Neural cell (in vitro differentiated cells): ENCODE measurements around the gene RAG2. TPM values are rescaled to one million over a fixed set of nuclear protein-coding genes. Genes with fewer than 3 reads are reported as not detected.
A peak's percentile ranks its signal among the peaks of the same experiment; 100 is the strongest.

Source experiments
- H2AFZ ChIP-seq: fragments of 200-600, 300-800 bp; sonication (generic), shearing (Covaris generic); 2 replicates; pipeline ENCODE4 v1.6.0; 2014; ENCODE audit warnings: low read depth, mild to moderate bottlenecking, antibody characterized with exemption, low read length, moderate library complexity
- H3F3A ChIP-seq: fragments of 200-600 bp; shearing (Covaris generic); 2 replicates; pipeline ENCODE4 v1.6.1; 2016; ENCODE audit warnings: mild to moderate bottlenecking, moderate library complexity, mixed read lengths, antibody characterized with exemption, low read length; ENCODE audit not compliant: insufficient read depth, poor library complexity, severe bottlenecking
- H3K27ac ChIP-seq: fragments of 200-600, 300-800 bp; sonication (generic), shearing (Covaris generic); 2 replicates; pipeline ENCODE4 v1.5.1; 2014; ENCODE audit warnings: mild to moderate bottlenecking, low read length, moderate library complexity
- H3K27me3 ChIP-seq: fragments of 300-800, 200-600 bp; sonication (generic), shearing (Covaris generic); 2 replicates; pipeline ENCODE4 v1.6.0; 2014; ENCODE audit warnings: mild to moderate bottlenecking, low read depth, low read length, moderate library complexity; ENCODE audit not compliant: insufficient read depth
- H3K36me3 ChIP-seq: fragments of 300-800, 200-600 bp; sonication (generic), shearing (Covaris generic); 2 replicates; pipeline ENCODE4 v1.5.1; 2014; ENCODE audit warnings: mild to moderate bottlenecking, antibody characterized with exemption, low read length, moderate library complexity; ENCODE audit not compliant: insufficient read depth
- H3K4me2 ChIP-seq: fragments of 300-800, 200-600 bp; sonication (generic), shearing (Covaris generic); 2 replicates; pipeline ENCODE4 v1.6.0; 2014; ENCODE audit warnings: mild to moderate bottlenecking, low read length
- H3K4me3 ChIP-seq: fragments of 300-800, 200-600 bp; sonication (generic), shearing (Covaris generic); 2 replicates; pipeline ENCODE4 v1.5.1; 2014; ENCODE audit warnings: mild to moderate bottlenecking, low read length, moderate library complexity
- H3K79me2 ChIP-seq: fragments of 200-600 bp; shearing (Covaris generic); replicated peaks from 2 replicates; pipeline ENCODE4 v1.6.0; 2014; ENCODE audit warnings: mild to moderate bottlenecking, low read length, moderate library complexity; ENCODE audit not compliant: insufficient read depth
- H3K9ac ChIP-seq: fragments of 300-800, 200-600 bp; sonication (generic), shearing (Covaris generic); 2 replicates; pipeline ENCODE4 v1.6.1; 2016; ENCODE audit warnings: mild to moderate bottlenecking, low read length, mixed read lengths
- H3K9me2 ChIP-seq: fragments of 200-600 bp; shearing (Covaris generic); 2 replicates; pipeline ENCODE4 v1.6.1; 2016; ENCODE audit warnings: mild to moderate bottlenecking, low read length, mixed read lengths; ENCODE audit not compliant: insufficient read depth
- H3K9me3 ChIP-seq: fragments of 200-600, 300-800 bp; sonication (generic), shearing (Covaris generic); 2 replicates; pipeline ENCODE4 v1.6.1; 2016; ENCODE audit warnings: mild to moderate bottlenecking, mixed run types, low read length, moderate library complexity, mixed read lengths
- H4K20me1 ChIP-seq: fragments of 200-600 bp; shearing (Covaris generic); 2 replicates; pipeline ENCODE4 v1.6.1; 2016; ENCODE audit warnings: mild to moderate bottlenecking, mixed run types; ENCODE audit not compliant: insufficient read depth
- EP300 ChIP-seq: fragments of 450-650 bp; conservative IDR thresholded peaks from 2 replicates; pipeline ENCODE4 v1.6.1; 2014; ENCODE audit warnings: antibody characterized with exemption, mild to moderate bottlenecking, moderate library complexity; ENCODE audit not compliant: poor library complexity, severe bottlenecking
- EZH2 ChIP-seq: fragments of 200-600, 300-800 bp; shearing (Covaris generic), sonication (generic); IDR thresholded peaks from 2 replicates; pipeline ENCODE4 v1.6.1; 2014; ENCODE audit warnings: antibody characterized with exemption, low read length, borderline replicate concordance, mild to moderate bottlenecking; ENCODE audit not compliant: insufficient read depth, poor library complexity, severe bottlenecking
- MXI1 ChIP-seq: fragments of 450-650 bp; conservative IDR thresholded peaks from 2 replicates; pipeline ENCODE4 v1.6.1; 2014; ENCODE audit warnings: antibody characterized with exemption, mild to moderate bottlenecking; ENCODE audit not compliant: poor library complexity, severe bottlenecking
- POLR2AphosphoS5 ChIP-seq: IDR thresholded peaks from 2 replicates; pipeline ENCODE4 v1.6.1; 2012
- RAD21 ChIP-seq: fragments of 450-650 bp; conservative IDR thresholded peaks from 2 replicates; pipeline ENCODE4 v1.6.1; 2014; ENCODE audit warnings: antibody characterized with exemption, mild to moderate bottlenecking, moderate library complexity
- SMC3 ChIP-seq: fragments of 450-650 bp; conservative IDR thresholded peaks from 2 replicates; pipeline ENCODE4 v1.6.1; 2014; ENCODE audit warnings: antibody characterized with exemption, mild to moderate bottlenecking, moderate library complexity; ENCODE audit not compliant: poor library complexity
- TAF1 ChIP-seq: IDR thresholded peaks from 2 replicates; pipeline ENCODE4 v1.6.1; 2012; ENCODE audit warnings: low read depth
- polyA plus RNA-seq: library from polyadenylated mRNA; depleted of rRNA; stranded (reverse); fragments of >200 nt; gene quantifications from 2 replicates; pipeline ENCODE4 v1.2.3, GENCODE V29; 2014
- TF ChIP-seq, protein P1 (sequence below): IDR thresholded peaks from 2 replicates; pipeline ENCODE4 v1.6.1; 2012; ENCODE audit warnings: borderline replicate concordance
- TF ChIP-seq, protein P2 (sequence below): fragments of 450-650 bp; IDR thresholded peaks from 2 replicates; pipeline ENCODE4 v1.5.1; 2014; ENCODE audit warnings: antibody characterized with exemption, mild to moderate bottlenecking, moderate library complexity; ENCODE audit not compliant: poor library complexity, severe bottlenecking

RAG2 gene
- polyA plus RNA-seq, 1 donor from 2014 or later: not detected

DNA sequence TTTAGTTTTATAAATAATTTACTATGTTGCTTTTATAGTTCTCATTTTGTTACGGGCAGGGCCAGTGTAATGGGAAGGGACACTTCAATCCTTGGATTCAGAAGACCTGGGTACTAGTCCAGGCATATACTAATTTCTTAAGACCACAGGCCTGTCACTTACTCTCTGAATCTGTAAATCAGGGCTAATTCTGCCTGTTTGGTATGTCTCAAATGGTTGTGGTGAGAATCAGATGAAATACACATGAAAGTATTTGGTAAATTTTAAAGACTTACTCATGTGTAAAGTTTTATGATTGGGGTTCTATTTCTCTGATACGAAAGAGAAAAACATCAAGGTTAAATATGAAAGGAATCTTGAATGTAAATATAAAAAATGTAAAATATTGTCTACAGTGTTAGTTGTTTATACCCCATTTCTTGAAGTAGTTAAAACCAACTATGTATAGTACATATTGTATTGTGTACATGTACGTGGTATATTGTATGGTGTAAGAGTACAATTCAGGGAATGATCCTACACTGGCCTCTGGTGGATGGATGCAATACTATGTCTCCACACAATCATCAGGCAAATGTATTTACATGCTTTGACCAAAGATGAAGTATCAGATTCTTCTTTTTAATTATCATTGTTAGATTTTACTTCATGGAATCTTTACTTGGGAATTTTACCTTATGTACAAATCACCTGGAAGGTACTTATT is 24.5 kb upstream of the RAG2 start:
- no peaks in the 10 kb centered on the region for H3K9me2 ChIP-seq
- no peak overlapping the region for H3K9ac ChIP-seq
- no peak overlapping the region for H3K4me3 ChIP-seq
- peak; percentile 70 for TF ChIP-seq RAD21
- TF ChIP-seq EP300: no peak
- no peak for TF ChIP-seq MXI1
- TF ChIP-seq TAF1: no peak
- no peak for TF ChIP-seq POLR2AphosphoS5
- TF ChIP-seq, protein P1, sequence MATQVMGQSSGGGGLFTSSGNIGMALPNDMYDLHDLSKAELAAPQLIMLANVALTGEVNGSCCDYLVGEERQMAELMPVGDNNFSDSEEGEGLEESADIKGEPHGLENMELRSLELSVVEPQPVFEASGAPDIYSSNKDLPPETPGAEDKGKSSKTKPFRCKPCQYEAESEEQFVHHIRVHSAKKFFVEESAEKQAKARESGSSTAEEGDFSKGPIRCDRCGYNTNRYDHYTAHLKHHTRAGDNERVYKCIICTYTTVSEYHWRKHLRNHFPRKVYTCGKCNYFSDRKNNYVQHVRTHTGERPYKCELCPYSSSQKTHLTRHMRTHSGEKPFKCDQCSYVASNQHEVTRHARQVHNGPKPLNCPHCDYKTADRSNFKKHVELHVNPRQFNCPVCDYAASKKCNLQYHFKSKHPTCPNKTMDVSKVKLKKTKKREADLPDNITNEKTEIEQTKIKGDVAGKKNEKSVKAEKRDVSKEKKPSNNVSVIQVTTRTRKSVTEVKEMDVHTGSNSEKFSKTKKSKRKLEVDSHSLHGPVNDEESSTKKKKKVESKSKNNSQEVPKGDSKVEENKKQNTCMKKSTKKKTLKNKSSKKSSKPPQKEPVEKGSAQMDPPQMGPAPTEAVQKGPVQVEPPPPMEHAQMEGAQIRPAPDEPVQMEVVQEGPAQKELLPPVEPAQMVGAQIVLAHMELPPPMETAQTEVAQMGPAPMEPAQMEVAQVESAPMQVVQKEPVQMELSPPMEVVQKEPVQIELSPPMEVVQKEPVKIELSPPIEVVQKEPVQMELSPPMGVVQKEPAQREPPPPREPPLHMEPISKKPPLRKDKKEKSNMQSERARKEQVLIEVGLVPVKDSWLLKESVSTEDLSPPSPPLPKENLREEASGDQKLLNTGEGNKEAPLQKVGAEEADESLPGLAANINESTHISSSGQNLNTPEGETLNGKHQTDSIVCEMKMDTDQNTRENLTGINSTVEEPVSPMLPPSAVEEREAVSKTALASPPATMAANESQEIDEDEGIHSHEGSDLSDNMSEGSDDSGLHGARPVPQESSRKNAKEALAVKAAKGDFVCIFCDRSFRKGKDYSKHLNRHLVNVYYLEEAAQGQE: no peak
- TF ChIP-seq, protein P2, sequence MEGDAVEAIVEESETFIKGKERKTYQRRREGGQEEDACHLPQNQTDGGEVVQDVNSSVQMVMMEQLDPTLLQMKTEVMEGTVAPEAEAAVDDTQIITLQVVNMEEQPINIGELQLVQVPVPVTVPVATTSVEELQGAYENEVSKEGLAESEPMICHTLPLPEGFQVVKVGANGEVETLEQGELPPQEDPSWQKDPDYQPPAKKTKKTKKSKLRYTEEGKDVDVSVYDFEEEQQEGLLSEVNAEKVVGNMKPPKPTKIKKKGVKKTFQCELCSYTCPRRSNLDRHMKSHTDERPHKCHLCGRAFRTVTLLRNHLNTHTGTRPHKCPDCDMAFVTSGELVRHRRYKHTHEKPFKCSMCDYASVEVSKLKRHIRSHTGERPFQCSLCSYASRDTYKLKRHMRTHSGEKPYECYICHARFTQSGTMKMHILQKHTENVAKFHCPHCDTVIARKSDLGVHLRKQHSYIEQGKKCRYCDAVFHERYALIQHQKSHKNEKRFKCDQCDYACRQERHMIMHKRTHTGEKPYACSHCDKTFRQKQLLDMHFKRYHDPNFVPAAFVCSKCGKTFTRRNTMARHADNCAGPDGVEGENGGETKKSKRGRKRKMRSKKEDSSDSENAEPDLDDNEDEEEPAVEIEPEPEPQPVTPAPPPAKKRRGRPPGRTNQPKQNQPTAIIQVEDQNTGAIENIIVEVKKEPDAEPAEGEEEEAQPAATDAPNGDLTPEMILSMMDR: peak; percentile 61
- no peak for TF ChIP-seq EZH2
- peak; percentile 67 for TF ChIP-seq SMC3
- H3K27ac ChIP-seq: no peak overlapping the region
- H3K79me2 ChIP-seq: no peaks in the 10 kb centered on the region
- H3K9me3 ChIP-seq: no peaks in the 10 kb centered on the region
- no peaks in the 10 kb centered on the region for H4K20me1 ChIP-seq
- H3F3A ChIP-seq: no peaks in the 10 kb centered on the region
- H3K36me3 ChIP-seq: no peaks in the 10 kb centered on the region
- H2AFZ ChIP-seq: no peak overlapping the region
- H3K4me2 ChIP-seq: no peak overlapping the region
- no peaks in the 10 kb centered on the region for H3K27me3 ChIP-seq

DNA sequence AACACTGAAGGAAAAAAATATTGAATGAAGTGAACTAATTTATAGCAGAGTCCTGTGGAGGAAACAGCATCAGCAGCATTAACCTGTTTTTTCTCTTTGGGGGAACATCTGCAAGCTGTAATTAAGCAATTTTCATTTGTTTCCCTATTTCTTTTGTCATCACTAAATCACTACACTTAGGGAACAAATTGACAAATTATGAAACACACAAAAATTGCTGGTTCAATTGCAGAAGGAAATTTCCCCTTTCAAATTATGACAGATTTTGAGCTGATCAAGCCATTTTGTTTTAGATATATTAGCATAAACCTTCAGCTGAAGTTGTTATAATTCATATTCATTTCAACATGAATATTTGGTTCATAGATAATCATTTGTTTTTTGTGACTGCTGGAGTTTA is 22.2 kb upstream of the RAG2 start:
- Histone ChIP-seq H4K20me1 (no peaks in the 10 kb centered on the region), H3F3A (no peaks in the 10 kb centered on the region), H2AFZ (no peak overlapping the region), H3K79me2 (no peaks in the 10 kb centered on the region), H3K9ac (no peak overlapping the region), H3K9me3 (no peaks in the 10 kb centered on the region), H3K36me3 (no peaks in the 10 kb centered on the region), H3K9me2 (no peaks in the 10 kb centered on the region), H3K4me3 (no peak overlapping the region), H3K27ac (no peak overlapping the region), H3K4me2 (no peak overlapping the region), H3K27me3 (no peaks in the 10 kb centered on the region)
- TF ChIP-seq, protein P2: no peak
- no peak for TF ChIP-seq SMC3
- TF ChIP-seq EZH2: no peak
- TF ChIP-seq MXI1: no peak
- TF ChIP-seq TAF1: no peak
- TF ChIP-seq RAD21: no peak
- no peak for TF ChIP-seq EP300
- TF ChIP-seq, protein P1: no peak
- no peak for TF ChIP-seq POLR2AphosphoS5
